H9 (cell line): ENCODE results near the gene CD300LD. TPM values are rescaled to one million over a fixed set of nuclear protein-coding genes. Genes with fewer than 3 reads are reported as not detected.

Experiments
- DNase-seq: peaks from one replicate; pipeline ENCODE4 v3.0.0-alpha.2; 2017
- H2AFZ ChIP-seq: one replicate; pipeline ENCODE4 v1.6.1; 2013; ENCODE audit warnings: mild to moderate bottlenecking, low read length, control low read depth, moderate library complexity
- H2AK5ac ChIP-seq: 2 replicates; pipeline ENCODE4 v1.6.1; 2013; ENCODE audit warnings: low read length, control low read depth, mixed read lengths; ENCODE audit not compliant: insufficient read length
- H2BK120ac ChIP-seq: one replicate; pipeline ENCODE4 v1.6.1; 2013; ENCODE audit warnings: low read depth, mild to moderate bottlenecking, low read length, control low read depth, inconsistent platforms; ENCODE audit not compliant: poor library complexity, severe bottlenecking
- H2BK12ac ChIP-seq: 2 replicates; pipeline ENCODE4 v1.6.1; 2013; ENCODE audit warnings: low read length, control low read depth, mixed read lengths, low read depth; ENCODE audit not compliant: insufficient read length
- H2BK15ac ChIP-seq: 2 replicates; pipeline ENCODE4 v1.6.1; 2013; ENCODE audit warnings: low read depth, low read length, control low read depth
- H2BK20ac ChIP-seq: one replicate; pipeline ENCODE4 v1.6.1; 2013; ENCODE audit warnings: low read depth, mild to moderate bottlenecking, low read length, control low read depth, inconsistent platforms; ENCODE audit not compliant: poor library complexity, severe bottlenecking
- H2BK5ac ChIP-seq: 2 replicates; pipeline ENCODE4 v1.6.1; 2013; ENCODE audit warnings: low read length, control low read depth, mixed read lengths; ENCODE audit not compliant: insufficient read length
- H3K14ac ChIP-seq: 2 replicates; pipeline ENCODE4 v1.6.1; 2013; ENCODE audit warnings: low read length, control low read depth; ENCODE audit not compliant: insufficient read depth
- H3K18ac ChIP-seq: 2 replicates; pipeline ENCODE4 v1.6.1; 2013; ENCODE audit warnings: low read depth, mild to moderate bottlenecking, mixed read lengths, low read length, control low read depth; ENCODE audit not compliant: insufficient read length
- H3K23ac ChIP-seq: 2 replicates; pipeline ENCODE4 v1.6.1; 2013; ENCODE audit warnings: low read length, control low read depth, mixed read lengths, low read depth; ENCODE audit not compliant: insufficient read length
- H3K23me2 ChIP-seq: 2 replicates; pipeline ENCODE4 v1.6.1; 2013; ENCODE audit warnings: low read depth, mild to moderate bottlenecking, mixed read lengths, low read length, control low read depth; ENCODE audit not compliant: insufficient read length, poor library complexity, severe bottlenecking
- H3K27ac ChIP-seq: 2 replicates; pipeline ENCODE4 v1.5.1; 2013; ENCODE audit warnings: low read length, control low read depth, mixed read lengths, low read depth; ENCODE audit not compliant: insufficient read length
- H3K27me3 ChIP-seq: 2 replicates; pipeline ENCODE4 v1.6.1; 2013; ENCODE audit warnings: low read length, control low read depth, inconsistent platforms; ENCODE audit not compliant: insufficient read depth
- H3K4ac ChIP-seq: 2 replicates; pipeline ENCODE4 v1.6.1; 2013; ENCODE audit warnings: low read depth, mild to moderate bottlenecking, control low read depth, inconsistent platforms, low read length, moderate library complexity
- H3K4me1 ChIP-seq: 2 replicates; pipeline ENCODE4 v1.6.1; 2013; ENCODE audit warnings: low read length, control low read depth, inconsistent platforms; ENCODE audit not compliant: insufficient read depth
- H3K4me2 ChIP-seq: 2 replicates; pipeline ENCODE4 v1.6.1; 2013; ENCODE audit warnings: low read length, control low read depth, mixed read lengths; ENCODE audit not compliant: insufficient read length, insufficient read depth
- H3K56ac ChIP-seq: 2 replicates; pipeline ENCODE4 v1.6.1; 2013; ENCODE audit warnings: low read depth, mild to moderate bottlenecking, mixed read lengths, low read length, control low read depth; ENCODE audit not compliant: insufficient read length
- H3K79me1 ChIP-seq: 2 replicates; pipeline ENCODE4 v1.6.1; 2013; ENCODE audit warnings: low read depth, mild to moderate bottlenecking, moderate library complexity, low read length, control low read depth, inconsistent platforms; ENCODE audit not compliant: insufficient read depth, poor library complexity, severe bottlenecking
- H3K79me2 ChIP-seq: 2 replicates; pipeline ENCODE4 v1.6.1; 2013; ENCODE audit warnings: low read length, control low read depth, inconsistent platforms; ENCODE audit not compliant: insufficient read depth
- H3K9ac ChIP-seq: 2 replicates; pipeline ENCODE4 v1.6.1; 2013; ENCODE audit warnings: low read length, control low read depth, mixed read lengths; ENCODE audit not compliant: insufficient read length; ENCODE audit errors: extremely low read depth
- H3K9me3 ChIP-seq: one replicate; pipeline ENCODE4 v1.6.1; 2013; ENCODE audit warnings: low read depth, low read length, inconsistent platforms; ENCODE audit not compliant: control insufficient read depth
- H3T11ph ChIP-seq: one replicate; pipeline ENCODE4 v1.6.1; 2013; ENCODE audit warnings: mild to moderate bottlenecking, low read length, control low read depth, inconsistent platforms
- H4K20me1 ChIP-seq: one replicate; pipeline ENCODE4 v1.6.1; 2013; ENCODE audit not compliant: control insufficient read depth, insufficient read length, insufficient read depth
- H4K5ac ChIP-seq: 2 replicates; pipeline ENCODE4 v1.6.1; 2013; ENCODE audit warnings: low read depth, mild to moderate bottlenecking, mixed read lengths, low read length, control low read depth; ENCODE audit not compliant: insufficient read length
- H4K8ac ChIP-seq: replicated peaks from 2 replicates; pipeline ENCODE4 v1.6.1; 2013; ENCODE audit warnings: low read length, control low read depth, mixed read lengths, low read depth; ENCODE audit not compliant: insufficient read length
- H4K91ac ChIP-seq: 2 replicates; pipeline ENCODE4 v1.6.1; 2013; ENCODE audit warnings: low read depth, mild to moderate bottlenecking, moderate library complexity, mixed read lengths, low read length, control low read depth; ENCODE audit not compliant: insufficient read length
- H3K27ac Mint-ChIP-seq, 3 experiments: 2 replicates in 2 of 3; 3 replicates in 1 of 3; pipeline ENCODE4 v1.8.0; 2020 to 2021; ENCODE audit warnings: mixed read lengths in 3 of 3, mild to moderate bottlenecking in 1 of 3, moderate library complexity in 1 of 3
- H3K27me3 Mint-ChIP-seq: 2 replicates; pipeline ENCODE4 v1.8.0; 2021; ENCODE audit warnings: low read depth, mild to moderate bottlenecking, moderate library complexity, mixed read lengths
- H3K36me3 Mint-ChIP-seq, 3 experiments: 2 replicates in 2 of 3; 3 replicates in 1 of 3; pipeline ENCODE4 v1.8.0; 2020 to 2021; ENCODE audit warnings: low read depth in 3 of 3, mixed read lengths in 3 of 3; ENCODE audit not compliant: insufficient read depth in 1 of 3
- H3K4me1 Mint-ChIP-seq, 2 experiments: 2 replicates each; pipeline ENCODE4 v1.8.0; 2020; ENCODE audit warnings: mixed read lengths in 2 of 2
- H3K4me3 Mint-ChIP-seq, 2 experiments: 2 replicates in 1 of 2; 3 replicates in 1 of 2; pipeline ENCODE4 v1.8.0; 2020 to 2021; ENCODE audit warnings: mild to moderate bottlenecking in 2 of 2, mixed read lengths in 2 of 2, moderate library complexity in 1 of 2
- H3K9me3 Mint-ChIP-seq, 2 experiments: 2 replicates in 1 of 2; 3 replicates in 1 of 2; pipeline ENCODE4 v1.8.0; 2020; ENCODE audit warnings: mild to moderate bottlenecking in 2 of 2, mixed read lengths in 2 of 2, moderate library complexity in 1 of 2
- WGBS: extraction: QIAGEN DNeasy Blood & Tissue Kit; methylation state at CpG from one replicate; pipeline ENCODE4 v1.1.7; 2013; ENCODE audit warnings: missing lambda C conversion rate, low lambda C conversion rate, mixed read lengths; ENCODE audit not compliant: insufficient read length; ENCODE audit errors: extremely low coverage; 5-methylcytosine and 5-hydroxymethylcytosine counted together
- total RNA-seq: library from RNA; stranded (reverse); gene quantifications from 2 replicates; pipeline ENCODE4 v1.2.1, GENCODE V29; 2021
- TF ChIP-seq, protein P1 (sequence below): fragments of 200-600 bp; sonication (generic); conservative IDR thresholded peaks from 3 replicates; pipeline ENCODE4 v1.8.0; 2021; ENCODE audit warnings: antibody characterized with exemption, mild to moderate bottlenecking

The CD300LD gene
- total RNA-seq, 1 experiment from 2014 or later: not detected

DNA sequence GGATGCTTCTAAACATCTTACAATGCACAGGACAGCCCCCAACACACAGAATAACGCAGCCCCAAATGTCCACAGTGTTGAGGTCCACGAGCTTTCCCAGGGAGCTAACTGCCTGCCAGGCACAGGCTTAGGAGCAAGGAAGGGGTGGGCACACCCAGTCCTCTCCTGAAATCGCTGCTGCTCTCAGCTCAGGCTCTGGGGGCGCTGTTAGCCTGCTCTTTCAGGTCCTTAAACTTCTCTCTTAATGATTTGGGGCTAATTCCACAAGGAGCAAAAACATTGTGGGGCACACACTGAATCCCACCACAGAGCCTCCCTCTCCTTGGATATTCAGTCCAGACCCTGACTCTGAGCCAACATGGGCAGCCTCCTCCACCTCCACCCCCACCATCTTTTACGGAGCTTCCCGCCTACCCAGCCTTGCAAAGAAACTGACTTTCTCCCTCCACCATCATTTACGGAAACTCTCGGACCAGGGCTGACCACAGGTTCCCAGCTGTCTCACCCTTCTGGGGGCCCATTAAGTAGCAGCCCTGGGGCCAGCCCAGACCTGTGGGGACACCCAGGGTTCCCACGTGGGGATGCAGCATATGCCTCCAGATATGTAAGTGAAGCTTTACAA is 25.8 kb downstream of the CD300LD start:
- H2BK20ac ChIP-seq: no peak overlapping the region
- no peak overlapping the region for H3K9ac ChIP-seq
- no peaks in the 10 kb centered on the region for H3K9me3 ChIP-seq
- no CpG with 5 or more reads among the region's 9 CpGs for WGBS
- H3K27ac Mint-ChIP-seq: no peak overlapping the region
- no peak overlapping the region for H3K4ac ChIP-seq
- no peak overlapping the region for H3K23ac ChIP-seq
- no peak overlapping the region for H3T11ph ChIP-seq
- peaks cover 4 to 9% of the 10 kb centered on the region in 2 experiments for H3K4me1 Mint-ChIP-seq
- H4K91ac ChIP-seq: no peak overlapping the region
- H2BK15ac ChIP-seq: no peak overlapping the region
- no peak overlapping the region for H2BK12ac ChIP-seq
- no peak overlapping the region for H2BK5ac ChIP-seq
- peak; percentile 88 for DNase-seq
- H3K9me3 Mint-ChIP-seq: peaks cover 0 to 8% of the 10 kb centered on the region in 2 experiments; a peak in 2 of 5 replicates
- H2BK120ac ChIP-seq: no peak overlapping the region
- H3K4me3 Mint-ChIP-seq: no peak overlapping the region
- H3K18ac ChIP-seq: no peak overlapping the region
- no peak overlapping the region for H3K4me2 ChIP-seq
- no peak overlapping the region for H3K56ac ChIP-seq
- no peaks in the 10 kb centered on the region for H4K20me1 ChIP-seq
- H3K27me3 Mint-ChIP-seq: peaks cover 35% of the 10 kb centered on the region
- no peak overlapping the region for H3K27ac ChIP-seq
- no peak overlapping the region for H3K14ac ChIP-seq
- H3K36me3 Mint-ChIP-seq: no peaks in the 10 kb centered on the region; a peak in 2 of 7 replicates
- no peak overlapping the region for H4K5ac ChIP-seq
- H2AFZ ChIP-seq: no peak overlapping the region
- TF ChIP-seq, protein P1, sequence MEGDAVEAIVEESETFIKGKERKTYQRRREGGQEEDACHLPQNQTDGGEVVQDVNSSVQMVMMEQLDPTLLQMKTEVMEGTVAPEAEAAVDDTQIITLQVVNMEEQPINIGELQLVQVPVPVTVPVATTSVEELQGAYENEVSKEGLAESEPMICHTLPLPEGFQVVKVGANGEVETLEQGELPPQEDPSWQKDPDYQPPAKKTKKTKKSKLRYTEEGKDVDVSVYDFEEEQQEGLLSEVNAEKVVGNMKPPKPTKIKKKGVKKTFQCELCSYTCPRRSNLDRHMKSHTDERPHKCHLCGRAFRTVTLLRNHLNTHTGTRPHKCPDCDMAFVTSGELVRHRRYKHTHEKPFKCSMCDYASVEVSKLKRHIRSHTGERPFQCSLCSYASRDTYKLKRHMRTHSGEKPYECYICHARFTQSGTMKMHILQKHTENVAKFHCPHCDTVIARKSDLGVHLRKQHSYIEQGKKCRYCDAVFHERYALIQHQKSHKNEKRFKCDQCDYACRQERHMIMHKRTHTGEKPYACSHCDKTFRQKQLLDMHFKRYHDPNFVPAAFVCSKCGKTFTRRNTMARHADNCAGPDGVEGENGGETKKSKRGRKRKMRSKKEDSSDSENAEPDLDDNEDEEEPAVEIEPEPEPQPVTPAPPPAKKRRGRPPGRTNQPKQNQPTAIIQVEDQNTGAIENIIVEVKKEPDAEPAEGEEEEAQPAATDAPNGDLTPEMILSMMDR: peak; percentile 89
- no peak overlapping the region for H2AK5ac ChIP-seq
- no peak overlapping the region for H4K8ac ChIP-seq
- H3K79me2 ChIP-seq: no peaks in the 10 kb centered on the region
- no peaks in the 10 kb centered on the region for H3K27me3 ChIP-seq
- no peaks in the 10 kb centered on the region for H3K23me2 ChIP-seq
- H3K4me1 ChIP-seq: peaks cover 2% of the 10 kb centered on the region; the same call in 1 of the 2 replicates
- no peaks in the 10 kb centered on the region for H3K79me1 ChIP-seq
